Osteoblast (primary cell): Measurements from ENCODE around the gene SND1. TPM values are rescaled to one million over a fixed set of nuclear protein-coding genes. Genes with fewer than 3 reads are reported as not detected.
A peak's percentile ranks its signal among the peaks of the same experiment; 100 is the strongest.

Experiments
- DNase-seq: peaks from one replicate; pipeline ENCODE4 v3.0.0; 2011; ENCODE audit warnings: low spot score, mixed read lengths; ENCODE audit not compliant: insufficient read length; ENCODE audit errors: missing footprints
- H2AFZ ChIP-seq: 2 replicates; pipeline ENCODE4 v1.6.0; 2011; ENCODE audit warnings: mild to moderate bottlenecking, low read length
- H3K27ac ChIP-seq: 2 replicates; pipeline ENCODE4 v1.5.1; 2011; ENCODE audit warnings: mild to moderate bottlenecking, low read depth, low read length, moderate library complexity
- H3K27me3 ChIP-seq: 2 replicates; pipeline ENCODE4 v1.6.0; 2012; ENCODE audit warnings: mild to moderate bottlenecking, control low read depth, inconsistent platforms, low read length, moderate library complexity; ENCODE audit not compliant: insufficient read depth
- H3K36me3 ChIP-seq: 2 replicates; pipeline ENCODE4 v1.5.1; 2011; ENCODE audit warnings: mild to moderate bottlenecking, low read length, control low read depth, moderate library complexity; ENCODE audit not compliant: insufficient read depth
- H3K4me1 ChIP-seq: 2 replicates; pipeline ENCODE4 v1.5.1; 2011; ENCODE audit warnings: mild to moderate bottlenecking, low read length, control low read depth, moderate library complexity; ENCODE audit not compliant: insufficient read depth
- H3K4me2 ChIP-seq: 2 replicates; pipeline ENCODE4 v1.6.0; 2011; ENCODE audit warnings: mild to moderate bottlenecking, low read length; ENCODE audit not compliant: insufficient read depth
- H3K4me3 ChIP-seq: fragments of 200-600 bp; sonication (generic); 3 replicates; pipeline ENCODE4 v1.5.1; 2012; ENCODE audit warnings: mild to moderate bottlenecking, low read length, inconsistent platforms; ENCODE audit not compliant: insufficient read depth
- H3K79me2 ChIP-seq: 2 replicates; pipeline ENCODE4 v1.6.0; 2012; ENCODE audit warnings: mild to moderate bottlenecking, low read length, control low read depth, inconsistent platforms; ENCODE audit not compliant: insufficient read depth
- H3K9me3 ChIP-seq: 2 replicates; pipeline ENCODE4 v1.5.1; 2011; ENCODE audit warnings: low read depth, low read length, control low read depth
- H4K20me1 ChIP-seq: 2 replicates; pipeline ENCODE4 v1.6.0; 2012; ENCODE audit warnings: mild to moderate bottlenecking, low read length, control low read depth; ENCODE audit not compliant: insufficient read depth
- total RNA-seq: library from RNA; depleted of rRNA; stranded (reverse); fragments of >200 nt; gene quantifications from 2 replicates; pipeline ENCODE4 v1.2.3, GENCODE V29; 2012
- TF ChIP-seq, protein P1 (sequence below): IDR thresholded peaks from 2 replicates; pipeline ENCODE4 v1.5.1; 2011; ENCODE audit warnings: mild to moderate bottlenecking, low read depth, low read length, moderate library complexity; ENCODE audit errors: extremely low read depth

The SND1 gene
- total RNA-seq, 1 donor = 257 TPM

DNA sequence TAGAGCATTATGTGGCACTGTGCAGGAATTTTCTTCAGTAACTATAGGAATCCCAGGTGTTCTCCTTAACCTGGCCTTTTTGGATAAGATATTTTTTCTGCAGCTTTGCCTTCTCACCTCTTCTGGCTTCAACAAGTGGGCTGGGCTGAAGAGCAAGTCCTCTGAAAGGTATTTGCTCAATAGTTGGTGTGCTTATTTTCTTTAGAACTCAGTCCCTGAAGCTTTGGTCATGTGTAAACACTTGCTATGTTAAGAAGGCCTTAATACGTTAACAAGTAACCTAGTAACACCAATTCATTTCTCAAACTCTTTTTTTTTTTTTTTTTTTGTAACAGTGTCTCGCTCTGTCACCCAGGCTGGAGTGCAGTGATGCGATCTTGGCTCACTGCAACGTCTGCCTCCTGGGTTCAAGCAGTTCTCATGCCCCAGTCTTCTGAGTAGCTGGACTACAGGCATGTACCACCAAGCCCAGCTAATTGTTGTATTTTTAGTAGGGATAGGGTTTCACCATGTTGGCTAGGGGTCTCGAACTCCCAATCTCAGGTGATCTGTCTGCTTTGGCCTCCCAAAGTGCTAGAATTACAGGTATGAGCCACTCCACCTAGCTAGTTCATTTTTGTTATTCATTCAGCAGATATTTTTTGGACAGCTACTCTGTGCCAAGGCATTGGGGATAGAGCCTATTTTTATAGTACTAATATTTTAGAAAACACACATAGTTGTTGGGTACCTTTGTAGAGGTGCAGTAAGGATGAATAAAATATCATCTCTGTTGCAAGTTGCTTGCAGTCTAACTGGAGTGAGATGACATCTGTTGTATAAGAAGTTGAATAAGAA lies 164.6 kb downstream of the SND1 start:
- Histone ChIP-seq H3K9me3 (no peaks in the 10 kb centered on the region), H3K79me2 (peaks cover 95% of the 10 kb centered on the region), H4K20me1 (peaks cover 95% of the 10 kb centered on the region), H3K4me3 (no peak overlapping the region), H3K4me2 (no peak overlapping the region), H3K4me1 (peaks cover 23% of the 10 kb centered on the region), H3K27ac (no peak overlapping the region), H3K36me3 (no peaks in the 10 kb centered on the region), H2AFZ (no peak overlapping the region), H3K27me3 (no peaks in the 10 kb centered on the region)
- TF ChIP-seq, protein P1, sequence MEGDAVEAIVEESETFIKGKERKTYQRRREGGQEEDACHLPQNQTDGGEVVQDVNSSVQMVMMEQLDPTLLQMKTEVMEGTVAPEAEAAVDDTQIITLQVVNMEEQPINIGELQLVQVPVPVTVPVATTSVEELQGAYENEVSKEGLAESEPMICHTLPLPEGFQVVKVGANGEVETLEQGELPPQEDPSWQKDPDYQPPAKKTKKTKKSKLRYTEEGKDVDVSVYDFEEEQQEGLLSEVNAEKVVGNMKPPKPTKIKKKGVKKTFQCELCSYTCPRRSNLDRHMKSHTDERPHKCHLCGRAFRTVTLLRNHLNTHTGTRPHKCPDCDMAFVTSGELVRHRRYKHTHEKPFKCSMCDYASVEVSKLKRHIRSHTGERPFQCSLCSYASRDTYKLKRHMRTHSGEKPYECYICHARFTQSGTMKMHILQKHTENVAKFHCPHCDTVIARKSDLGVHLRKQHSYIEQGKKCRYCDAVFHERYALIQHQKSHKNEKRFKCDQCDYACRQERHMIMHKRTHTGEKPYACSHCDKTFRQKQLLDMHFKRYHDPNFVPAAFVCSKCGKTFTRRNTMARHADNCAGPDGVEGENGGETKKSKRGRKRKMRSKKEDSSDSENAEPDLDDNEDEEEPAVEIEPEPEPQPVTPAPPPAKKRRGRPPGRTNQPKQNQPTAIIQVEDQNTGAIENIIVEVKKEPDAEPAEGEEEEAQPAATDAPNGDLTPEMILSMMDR = no peak
- DNase-seq = no peak

DNA sequence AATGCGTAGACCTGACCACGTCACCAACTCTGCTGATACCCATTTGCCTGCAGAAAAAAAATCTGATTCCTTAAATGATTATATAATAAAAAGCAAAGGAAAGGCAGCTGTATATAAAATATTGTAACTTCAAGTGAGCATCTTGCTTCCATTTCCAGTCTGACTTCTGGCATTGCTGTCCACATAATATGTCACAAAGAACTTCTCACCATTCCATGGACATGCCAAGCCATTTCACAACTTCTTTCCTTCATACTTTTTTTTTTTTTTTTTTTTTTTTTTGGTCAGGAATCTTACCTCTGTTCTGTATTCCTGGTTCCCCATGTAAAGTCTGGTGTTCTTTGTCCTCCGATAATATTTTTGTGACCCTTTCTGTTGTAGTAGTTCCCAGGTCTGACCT lies 165.5 kb downstream of the SND1 start:
- H3K4me1 ChIP-seq = peaks cover 23% of the 10 kb centered on the region
- TF ChIP-seq, protein P1 = no peak
- peaks cover 94% of the 10 kb centered on the region for H4K20me1 ChIP-seq
- no peak overlapping the region for H3K27ac ChIP-seq
- H2AFZ ChIP-seq = no peak overlapping the region
- H3K27me3 ChIP-seq = no peaks in the 10 kb centered on the region
- H3K79me2 ChIP-seq = peaks cover 93% of the 10 kb centered on the region
- H3K4me2 ChIP-seq = no peak overlapping the region
- no peaks in the 10 kb centered on the region for H3K9me3 ChIP-seq
- DNase-seq = no peak
- no peak overlapping the region for H3K4me3 ChIP-seq
- H3K36me3 ChIP-seq = no peaks in the 10 kb centered on the region

DNA sequence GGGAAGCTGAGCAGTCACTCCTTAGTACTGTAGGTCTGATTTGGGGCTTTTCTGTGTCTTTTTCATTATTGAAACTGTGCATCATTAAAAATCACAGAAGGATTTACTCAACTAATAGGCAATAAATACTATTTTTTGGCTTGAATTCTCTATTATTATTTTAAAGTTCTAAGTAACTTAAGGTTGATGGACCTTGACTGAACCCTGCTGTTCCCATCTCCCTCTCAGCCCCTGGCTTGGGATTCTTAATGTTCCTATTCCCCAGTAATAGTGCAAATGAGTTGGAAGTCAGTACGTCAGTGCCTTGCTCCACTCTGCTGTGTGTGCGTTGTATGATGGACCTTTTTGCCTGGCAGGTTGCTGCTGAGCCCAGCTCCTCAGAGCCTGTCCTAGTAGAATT lies 166.3 kb downstream of the SND1 start:
- Histone ChIP-seq H4K20me1 (peaks cover 94% of the 10 kb centered on the region), H3K36me3 (no peaks in the 10 kb centered on the region), H3K4me3 (no peak overlapping the region), H3K4me2 (no peak overlapping the region), H3K9me3 (no peaks in the 10 kb centered on the region), H3K27ac (no peak overlapping the region), H2AFZ (no peak overlapping the region), H3K4me1 (peaks cover 23% of the 10 kb centered on the region), H3K27me3 (no peaks in the 10 kb centered on the region), H3K79me2 (peaks cover 93% of the 10 kb centered on the region)
- DNase-seq = no peak
- TF ChIP-seq, protein P1 = no peak

DNA sequence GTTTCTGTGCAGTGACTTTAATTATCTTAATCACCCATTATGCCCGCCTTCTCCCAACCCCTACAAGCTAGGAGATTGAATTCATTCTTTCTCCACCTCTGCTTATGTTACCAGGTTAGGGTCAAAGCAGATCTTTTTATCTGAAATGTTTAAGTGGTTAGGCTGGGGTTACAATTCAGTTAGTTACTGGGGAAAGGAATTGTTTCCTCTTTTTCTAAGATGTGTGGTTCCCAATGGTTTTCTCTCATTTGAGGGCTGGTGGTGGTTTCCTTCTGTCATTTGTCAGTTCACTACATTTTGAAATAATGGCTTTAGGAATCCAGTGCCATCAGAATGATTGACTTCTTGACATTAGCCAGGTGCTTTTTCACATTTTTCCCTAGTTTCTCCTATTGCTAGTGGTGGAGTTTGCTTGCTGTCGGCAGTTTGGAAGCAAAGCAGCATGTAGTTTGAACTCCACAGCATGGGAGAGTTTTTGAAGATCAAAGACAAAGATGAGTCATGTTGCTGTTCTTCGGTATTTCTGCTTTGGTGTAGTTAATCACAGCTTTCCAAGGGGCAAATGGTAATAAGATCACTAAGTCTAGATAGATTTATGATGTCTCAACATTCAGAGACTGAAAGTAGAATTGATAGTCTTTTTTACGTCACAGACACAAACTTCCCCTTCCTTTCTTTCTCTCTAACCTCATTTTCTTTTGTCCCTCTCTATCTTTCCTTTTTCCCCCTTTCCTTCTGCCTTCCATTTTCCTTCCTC lies 168.2 kb downstream of the SND1 start:
- Histone ChIP-seq H3K36me3 (no peaks in the 10 kb centered on the region), H2AFZ (no peak overlapping the region), H3K27me3 (no peaks in the 10 kb centered on the region), H3K4me1 (peaks cover 13% of the 10 kb centered on the region), H3K4me3 (no peak overlapping the region), H4K20me1 (peaks cover 84% of the 10 kb centered on the region), H3K79me2 (peaks cover 90% of the 10 kb centered on the region), H3K9me3 (no peaks in the 10 kb centered on the region), H3K27ac (peak overlapping the region; percentile 19), H3K4me2 (peak overlapping the region; percentile 58)
- TF ChIP-seq, protein P1 = no peak
- DNase-seq = peak; percentile 62
